AG08395 (cell line): ENCODE data around the gene NKAIN2.

Source experiments
- DNase-seq: peaks from one replicate; pipeline ENCODE4 v3.0.0; 2012; ENCODE audit warnings: mixed read lengths, low spot score

NKAIN2 gene

GRCh38 chr6:124599656-124600055 lies 796.0 kb downstream of the NKAIN2 start:
- DNase-seq: no peak

GRCh38 chr6:124604719-124605118 lies 801.1 kb downstream of the NKAIN2 start:
- DNase-seq: no peak

GRCh38 chr6:124607119-124607627 lies 803.5 kb downstream of the NKAIN2 start:
- DNase-seq: no peak

GRCh38 chr6:124613031-124613430 lies 809.4 kb downstream of the NKAIN2 start:
- DNase-seq: no peak

GRCh38 chr6:124622351-124622750 lies 818.7 kb downstream of the NKAIN2 start:
- no peak for DNase-seq

- DNase-seq: no peak
Measured at GRCh38 chr6:124633655-124634054, 830.0 kb downstream of the NKAIN2 start.

GRCh38 chr6:124640432-124640831 lies 836.8 kb downstream of the NKAIN2 start:
- no peak for DNase-seq

GRCh38 chr6:124655866-124656265 lies 852.2 kb downstream of the NKAIN2 start:
- no peak for DNase-seq

- no peak for DNase-seq
Measured at GRCh38 chr6:124658053-124658452, 854.4 kb downstream of the NKAIN2 start.

GRCh38 chr6:124659427-124659826 lies 855.8 kb downstream of the NKAIN2 start:
- no peak for DNase-seq

- no peak for DNase-seq
Measured at GRCh38 chr6:124660185-124660584, 856.5 kb downstream of the NKAIN2 start.

- no peak for DNase-seq
Measured at GRCh38 chr6:124661097-124661661, 857.5 kb downstream of the NKAIN2 start.

- DNase-seq: no peak
Measured at GRCh38 chr6:124668028-124668427, 864.4 kb downstream of the NKAIN2 start.

GRCh38 chr6:124669713-124670480 lies 866.2 kb downstream of the NKAIN2 start:
- DNase-seq: no peak

- no peak for DNase-seq
Measured at GRCh38 chr6:124670801-124671200, 867.1 kb downstream of the NKAIN2 start.

GRCh38 chr6:124671324-124671723 lies 867.7 kb downstream of the NKAIN2 start:
- DNase-seq: no peak

- DNase-seq: no peak
Measured at GRCh38 chr6:124674042-124674441, 870.4 kb downstream of the NKAIN2 start.

GRCh38 chr6:124676033-124676432 lies 872.4 kb downstream of the NKAIN2 start:
- no peak for DNase-seq

- DNase-seq: no peak
Measured at GRCh38 chr6:124677874-124678273, 874.2 kb downstream of the NKAIN2 start.

- peak; percentile 4 for DNase-seq
Measured at GRCh38 chr6:124679387-124679786, 875.7 kb downstream of the NKAIN2 start.

- DNase-seq: no peak
Measured at GRCh38 chr6:124682751-124683150, 879.1 kb downstream of the NKAIN2 start.

- no peak for DNase-seq
Measured at GRCh38 chr6:124683507-124683906, 879.8 kb downstream of the NKAIN2 start.

- no peak for DNase-seq
Measured at GRCh38 chr6:124684621-124685020, 881.0 kb downstream of the NKAIN2 start.

- DNase-seq: no peak
Measured at GRCh38 chr6:124688369-124688768, 884.7 kb downstream of the NKAIN2 start.
